Nephron progenitor cell (in vitro differentiated cells): ENCODE results near the gene ATP9A.

ENCODE experiments used
- DNase-seq: peaks from one replicate; pipeline ENCODE4 v3.0.0; 2021
- H3K27ac Mint-ChIP-seq: 2 replicates; pipeline ENCODE4 v1.8.0; 2021; ENCODE audit warnings: mild to moderate bottlenecking, moderate library complexity, mixed read lengths
- H3K27me3 Mint-ChIP-seq: 2 replicates; pipeline ENCODE4 v1.8.0; 2021; ENCODE audit warnings: mild to moderate bottlenecking, low read depth, mixed read lengths; ENCODE audit not compliant: poor library complexity
- H3K36me3 Mint-ChIP-seq: 2 replicates; pipeline ENCODE4 v1.8.0; 2021; ENCODE audit warnings: low read depth, mixed read lengths
- H3K4me1 Mint-ChIP-seq: 2 replicates; pipeline ENCODE4 v1.8.0; 2021; ENCODE audit warnings: mixed read lengths
- H3K4me3 Mint-ChIP-seq: 2 replicates; pipeline ENCODE4 v1.8.0; 2021; ENCODE audit warnings: mild to moderate bottlenecking, moderate library complexity, mixed read lengths
- H3K9me3 Mint-ChIP-seq: 2 replicates; pipeline ENCODE4 v1.8.0; 2021; ENCODE audit warnings: mild to moderate bottlenecking, moderate library complexity, mixed read lengths
- TF ChIP-seq, protein P1 (sequence below): fragments of 200-600 bp; sonication (generic); IDR thresholded peaks from 2 replicates; pipeline ENCODE4 v1.5.0; 2021; ENCODE audit warnings: antibody characterized with exemption

The ATP9A gene

DNA sequence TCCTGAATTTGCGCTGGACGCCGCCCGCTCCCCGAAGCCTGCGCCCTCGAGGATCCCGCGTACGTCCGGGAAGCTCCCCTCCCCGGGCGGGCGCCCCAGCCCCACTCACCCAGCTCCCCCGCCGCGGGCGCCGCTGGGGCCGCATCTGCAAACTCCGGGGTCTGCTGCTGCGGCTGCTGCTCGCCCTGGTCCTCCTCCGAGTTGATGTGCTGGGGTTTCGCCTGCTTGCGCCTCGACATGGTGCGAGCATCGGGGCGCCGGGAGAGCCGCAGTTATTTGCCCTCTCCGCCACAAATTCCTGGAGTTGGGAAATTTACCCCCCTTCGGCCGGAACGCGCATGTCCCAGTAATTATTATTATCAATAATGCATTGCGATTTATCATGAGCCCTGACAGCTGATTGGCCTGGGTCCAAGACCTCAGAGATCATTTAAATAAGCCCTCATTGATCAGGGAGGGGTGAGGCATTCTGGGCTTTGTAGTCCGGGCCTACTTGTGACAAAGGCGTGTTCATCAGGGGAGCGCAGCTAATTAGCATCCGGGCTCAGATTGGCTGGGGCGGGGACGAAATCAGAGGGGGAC lies 34.1 kb upstream of the ATP9A start, which contains the start of gene SALL4:
SALL4 (minus strand) TSS at position 352 of the 582 bp plus-strand sequence; CDS start at position 239, 113 bp downstream.
- peak within 1 kb of the TSS; percentile 97 for H3K27ac Mint-ChIP-seq
- H3K4me3 Mint-ChIP-seq: peak within 1 kb of the TSS; percentile 96
- H3K9me3 Mint-ChIP-seq: no peaks in the 10 kb centered on the region
- peaks cover 60% of the 10 kb centered on the region for H3K4me1 Mint-ChIP-seq
- TF ChIP-seq, protein P1, sequence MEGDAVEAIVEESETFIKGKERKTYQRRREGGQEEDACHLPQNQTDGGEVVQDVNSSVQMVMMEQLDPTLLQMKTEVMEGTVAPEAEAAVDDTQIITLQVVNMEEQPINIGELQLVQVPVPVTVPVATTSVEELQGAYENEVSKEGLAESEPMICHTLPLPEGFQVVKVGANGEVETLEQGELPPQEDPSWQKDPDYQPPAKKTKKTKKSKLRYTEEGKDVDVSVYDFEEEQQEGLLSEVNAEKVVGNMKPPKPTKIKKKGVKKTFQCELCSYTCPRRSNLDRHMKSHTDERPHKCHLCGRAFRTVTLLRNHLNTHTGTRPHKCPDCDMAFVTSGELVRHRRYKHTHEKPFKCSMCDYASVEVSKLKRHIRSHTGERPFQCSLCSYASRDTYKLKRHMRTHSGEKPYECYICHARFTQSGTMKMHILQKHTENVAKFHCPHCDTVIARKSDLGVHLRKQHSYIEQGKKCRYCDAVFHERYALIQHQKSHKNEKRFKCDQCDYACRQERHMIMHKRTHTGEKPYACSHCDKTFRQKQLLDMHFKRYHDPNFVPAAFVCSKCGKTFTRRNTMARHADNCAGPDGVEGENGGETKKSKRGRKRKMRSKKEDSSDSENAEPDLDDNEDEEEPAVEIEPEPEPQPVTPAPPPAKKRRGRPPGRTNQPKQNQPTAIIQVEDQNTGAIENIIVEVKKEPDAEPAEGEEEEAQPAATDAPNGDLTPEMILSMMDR: no peak
- H3K27me3 Mint-ChIP-seq: no peaks in the 10 kb centered on the region
- peak; percentile 78 for DNase-seq
- no peaks in the 10 kb centered on the region for H3K36me3 Mint-ChIP-seq

DNA sequence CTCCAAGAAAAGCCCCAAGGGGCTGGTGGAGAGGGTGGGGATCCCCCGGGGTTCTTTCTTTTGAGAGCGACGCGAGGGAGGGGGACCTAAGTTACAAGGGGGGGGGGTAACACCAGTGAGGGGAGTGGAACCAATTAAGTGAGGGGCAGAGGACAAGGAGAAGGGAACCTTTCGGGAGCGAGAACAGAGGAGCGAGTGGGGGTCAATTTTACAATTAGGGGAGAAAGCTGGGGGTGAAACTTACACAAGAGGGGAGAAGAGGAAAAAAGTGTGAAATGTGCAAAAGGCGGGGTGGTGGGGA lies 33.6 kb upstream of the ATP9A start:
- Mint-ChIP-seq H3K9me3 (no peaks in the 10 kb centered on the region), H3K4me3 (peak overlapping the region; percentile 96), H3K4me1 (peaks cover 65% of the 10 kb centered on the region), H3K36me3 (no peaks in the 10 kb centered on the region), H3K27ac (peak overlapping the region; percentile 96), H3K27me3 (no peaks in the 10 kb centered on the region)
- TF ChIP-seq, protein P1: no peak
- DNase-seq: no peak

DNA sequence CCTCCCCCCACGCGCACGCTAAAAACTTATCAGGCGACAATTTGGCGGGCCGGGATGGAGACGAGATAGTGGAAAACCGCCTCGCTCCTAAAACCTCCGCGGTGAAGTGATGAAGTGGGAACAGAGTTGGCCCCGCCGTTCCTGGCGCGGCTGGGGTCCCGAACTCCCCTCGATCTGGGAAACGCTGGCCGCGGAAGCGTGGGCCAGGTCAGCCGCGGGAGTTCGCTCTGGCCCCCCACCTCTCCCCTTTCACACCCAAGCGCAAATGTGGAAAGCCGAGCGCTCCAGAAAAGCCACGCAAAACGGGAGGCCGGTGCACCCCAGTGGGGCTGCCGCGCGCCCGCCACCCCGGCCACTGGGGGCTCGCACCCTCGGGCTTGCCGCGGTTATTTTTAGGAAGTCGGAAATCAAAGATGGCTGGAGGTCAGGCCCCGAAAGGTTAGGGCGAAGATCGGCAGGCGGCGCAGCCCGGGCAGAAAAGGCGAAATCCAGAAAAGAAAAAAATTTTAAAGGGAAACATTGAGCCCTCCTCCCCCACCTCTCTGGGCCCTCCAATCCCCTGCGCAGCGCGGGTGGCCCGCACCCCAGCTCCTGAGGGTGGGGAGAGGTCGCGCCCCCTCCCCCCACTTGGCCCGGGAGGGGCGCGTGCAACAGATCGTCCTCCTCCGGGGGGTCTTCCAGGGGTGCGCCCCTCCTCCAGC lies 33.1 kb upstream of the ATP9A start:
- peaks cover 2% of the 10 kb centered on the region for H3K36me3 Mint-ChIP-seq
- peak overlapping the region; percentile 96 for H3K4me3 Mint-ChIP-seq
- H3K9me3 Mint-ChIP-seq: no peaks in the 10 kb centered on the region
- H3K27ac Mint-ChIP-seq: peak overlapping the region; percentile 96
- TF ChIP-seq, protein P1: no peak
- peaks cover 70% of the 10 kb centered on the region for H3K4me1 Mint-ChIP-seq
- no peaks in the 10 kb centered on the region for H3K27me3 Mint-ChIP-seq
- DNase-seq: peak; percentile 53

DNA sequence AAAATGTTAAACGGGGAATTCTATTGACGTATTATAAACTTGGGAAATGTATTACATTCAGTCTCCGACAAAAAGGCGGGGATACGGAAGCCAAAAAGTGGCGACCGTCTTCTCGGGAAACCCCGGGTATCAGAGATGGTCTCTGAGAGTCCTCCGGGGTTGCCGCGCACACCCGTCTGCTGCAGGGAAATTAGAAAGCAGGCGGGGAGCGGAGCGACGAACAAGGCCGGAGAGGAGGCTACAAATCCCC lies 32.6 kb upstream of the ATP9A start:
- peaks cover 6% of the 10 kb centered on the region for H3K36me3 Mint-ChIP-seq
- no peak for DNase-seq
- TF ChIP-seq, protein P1: no peak
- H3K9me3 Mint-ChIP-seq: no peaks in the 10 kb centered on the region
- peak overlapping the region; percentile 93 for H3K27ac Mint-ChIP-seq
- peak overlapping the region; percentile 96 for H3K4me3 Mint-ChIP-seq
- H3K4me1 Mint-ChIP-seq: peaks cover 70% of the 10 kb centered on the region
- H3K27me3 Mint-ChIP-seq: no peaks in the 10 kb centered on the region

DNA sequence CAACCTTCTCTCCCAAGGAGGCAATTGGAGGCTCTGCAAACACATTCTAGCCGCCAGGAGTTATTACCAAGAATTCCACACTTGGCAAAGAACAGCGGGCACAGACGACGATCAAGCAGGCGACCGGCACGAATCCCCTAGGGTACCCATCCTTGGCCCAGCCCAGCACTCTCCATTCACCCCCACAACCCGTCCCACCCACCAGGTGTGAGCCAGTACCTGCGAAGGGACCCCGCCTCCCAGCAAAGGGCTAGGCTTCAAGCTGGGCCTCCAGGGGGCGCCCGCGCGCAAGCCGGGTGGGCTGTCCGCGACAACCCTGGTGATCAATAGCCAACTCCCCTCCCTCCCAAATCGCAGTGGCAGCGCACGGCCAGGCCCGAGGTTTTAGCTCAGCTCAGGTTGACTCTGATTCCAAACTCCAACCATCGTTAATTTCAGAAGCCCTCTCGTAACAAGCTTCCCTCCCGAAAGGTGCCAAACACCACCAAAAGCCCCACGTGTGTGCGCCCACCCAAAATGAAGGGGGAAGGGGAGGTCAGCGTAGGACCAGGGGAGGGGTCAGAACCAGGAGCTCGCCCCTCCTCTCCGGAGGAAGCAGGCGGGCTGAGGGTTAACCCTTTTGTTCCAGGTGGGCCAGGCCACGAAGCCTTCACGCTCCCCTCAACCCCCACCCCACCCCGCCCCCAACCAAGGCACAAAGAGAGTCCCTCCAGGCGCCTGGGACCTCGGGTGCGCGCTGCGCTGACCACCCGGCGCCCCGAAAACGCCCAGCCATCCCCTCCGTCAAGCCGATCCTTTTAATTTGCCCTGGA lies 32.1 kb upstream of the ATP9A start:
- peak; percentile 98 for DNase-seq
- no peaks in the 10 kb centered on the region for H3K27me3 Mint-ChIP-seq
- H3K4me1 Mint-ChIP-seq: peaks cover 73% of the 10 kb centered on the region
- TF ChIP-seq, protein P1: peak; percentile 91
- H3K9me3 Mint-ChIP-seq: no peaks in the 10 kb centered on the region
- H3K27ac Mint-ChIP-seq: peak overlapping the region; percentile 97
- H3K4me3 Mint-ChIP-seq: peak overlapping the region; percentile 96
- H3K36me3 Mint-ChIP-seq: peaks cover 6% of the 10 kb centered on the region
